H1 (cell line): Measurements from ENCODE around the gene CACNA1D. TPM values are rescaled to one million over a fixed set of nuclear protein-coding genes. Genes with fewer than 3 reads are reported as not detected.

ENCODE experiments used
- CTCF ChIA-PET: fragments of 300-600 bp; sonication (Branson Sonifier 250); formaldehyde crosslinking; loops from one replicate; lab custom pipeline; 2021; ENCODE audit not compliant: partially characterized antibody; lab: Charles Lee
- POLR2A ChIA-PET: fragments of 300-600 bp; sonication (Branson Sonifier 250); formaldehyde crosslinking; loops from one replicate; lab custom pipeline; 2021; ENCODE audit warnings: inconsistent platforms; ENCODE audit not compliant: partially characterized antibody; lab: Charles Lee
- DNase-seq, 2 experiments: peaks; one replicate each; pipeline versions ENCODE4 v3.0.0 to v3.0.0-alpha.2; 2010 to 2022; ENCODE audit warnings: low spot score in 2 of 2, low read depth in 1 of 2, mixed read lengths in 1 of 2
- FAIRE-seq: peaks from 2 replicates; lab custom pipeline; 2011; peaks lifted over from hg19 to GRCh38; lab: Jason Lieb, UNC
- H2AFZ ChIP-seq: 2 replicates; pipeline ENCODE4 v1.8.1; 2012; ENCODE audit warnings: low read length, inconsistent platforms
- H2AK5ac ChIP-seq: 2 replicates; pipeline ENCODE4 v1.6.1; 2013; ENCODE audit warnings: low read depth, low read length
- H2BK120ac ChIP-seq: replicated peaks from 2 replicates; pipeline ENCODE3; 2013; ENCODE audit warnings: low read depth, low read length, inconsistent platforms
- H2BK12ac ChIP-seq: 2 replicates; pipeline ENCODE4 v1.6.1; 2013; ENCODE audit warnings: low read depth, low read length
- H2BK15ac ChIP-seq: 2 replicates; pipeline ENCODE4 v1.6.1; 2013; ENCODE audit warnings: low read length
- H2BK20ac ChIP-seq: 2 replicates; pipeline ENCODE4 v1.6.1; 2013; ENCODE audit warnings: low read length
- H2BK5ac ChIP-seq: 2 replicates; pipeline ENCODE4 v1.6.1; 2013; ENCODE audit warnings: low read depth, low read length
- H3K14ac ChIP-seq: 2 replicates; pipeline ENCODE4 v1.6.1; 2013; ENCODE audit warnings: inconsistent platforms; ENCODE audit not compliant: insufficient read length
- H3K18ac ChIP-seq: 2 replicates; pipeline ENCODE4 v1.6.1; 2013; ENCODE audit warnings: low read length; ENCODE audit errors: extremely low read depth
- H3K23ac ChIP-seq: 2 replicates; pipeline ENCODE4 v1.6.1; 2013; ENCODE audit warnings: inconsistent platforms; ENCODE audit not compliant: insufficient read length
- H3K23me2 ChIP-seq: 2 replicates; pipeline ENCODE4 v1.6.1; 2013; ENCODE audit warnings: low read depth, low read length
- H3K27ac ChIP-seq: 2 replicates; pipeline ENCODE4 v1.6.1; 2011; ENCODE audit warnings: low read depth, low read length, inconsistent platforms
- H3K27me3 ChIP-seq, 4 experiments: replicated peaks in 1 of 4; 1 replicate in 1 of 4; 2 replicates in 3 of 4; pipeline versions ENCODE4 v1.6.1 to v1.8.1; 2011 to 2013; ENCODE audit warnings: low read length in 3 of 4, mild to moderate bottlenecking in 3 of 4, inconsistent platforms in 2 of 4, mixed read lengths in 2 of 4, moderate library complexity in 1 of 4; ENCODE audit not compliant: control insufficient read depth in 3 of 4, insufficient read depth in 3 of 4; ENCODE audit errors: extremely low read depth in 1 of 4
- H3K36me3 ChIP-seq, 4 experiments: 2 replicates each; pipeline versions ENCODE4 v1.6.1 to v1.8.1; 2011 to 2013; ENCODE audit warnings: mild to moderate bottlenecking in 4 of 4, low read length in 3 of 4, moderate library complexity in 2 of 4, control low read depth in 1 of 4, inconsistent platforms in 1 of 4; ENCODE audit not compliant: insufficient read depth in 4 of 4, control insufficient read depth in 2 of 4
- H3K4ac ChIP-seq: replicated peaks from 2 replicates; pipeline ENCODE3; 2013; ENCODE audit warnings: low read length, low read depth, mixed read lengths, inconsistent platforms; ENCODE audit not compliant: insufficient read length
- H3K4me1 ChIP-seq, 4 experiments: replicated peaks in 1 of 4; 1 replicate in 1 of 4; 2 replicates in 3 of 4; pipeline versions ENCODE4 v1.6.1 to v1.8.1; 2011 to 2013; ENCODE audit warnings: low read length in 3 of 4, inconsistent platforms in 2 of 4, mixed read lengths in 1 of 4; ENCODE audit not compliant: insufficient read depth in 4 of 4, control insufficient read depth in 3 of 4
- H3K4me2 ChIP-seq, 2 experiments: 2 replicates each; pipeline versions ENCODE4 v1.6.1 to v1.8.1; 2011 to 2013; ENCODE audit warnings: low read depth in 2 of 2, low read length in 2 of 2, control low read depth in 1 of 2, inconsistent platforms in 1 of 2, mild to moderate bottlenecking in 1 of 2; ENCODE audit not compliant: insufficient read depth in 1 of 2
- H3K4me3 ChIP-seq, 4 experiments: fragments of 200-600, 300-600 bp in 1 of 4; sonication (generic), shearing (Covaris generic), sonication (Bioruptor Twin) in 1 of 4; 2 replicates each; pipeline versions ENCODE4 v1.5.1 to v1.8.1; 2011 to 2016; ENCODE audit warnings: low read length in 4 of 4, low read depth in 3 of 4, control low read depth in 2 of 4, inconsistent platforms in 2 of 4, mild to moderate bottlenecking in 2 of 4, mixed read lengths in 1 of 4, moderate library complexity in 1 of 4; ENCODE audit not compliant: insufficient read depth in 2 of 4; ENCODE audit errors: extremely low read depth in 1 of 4
- H3K56ac ChIP-seq: replicated peaks from 2 replicates; pipeline ENCODE3; 2013; ENCODE audit warnings: low read depth, mild to moderate bottlenecking, mixed read lengths, low read length, inconsistent platforms; ENCODE audit not compliant: insufficient read length
- H3K79me1 ChIP-seq: 2 replicates; pipeline ENCODE4 v1.6.1; 2013; ENCODE audit warnings: low read depth, low read length, control low read depth
- H3K79me2 ChIP-seq, 2 experiments: 2 replicates each; pipeline versions ENCODE4 v1.6.1 to v1.8.1; 2012 to 2013; ENCODE audit warnings: low read length in 2 of 2, mild to moderate bottlenecking in 2 of 2, inconsistent platforms in 1 of 2; ENCODE audit not compliant: insufficient read depth in 2 of 2, control insufficient read depth in 1 of 2
- H3K9ac ChIP-seq, 4 experiments: replicated peaks in 1 of 4; 1 replicate in 1 of 4; 2 replicates in 3 of 4; pipeline versions ENCODE4 v1.6.1 to v1.8.1; 2011 to 2013; ENCODE audit warnings: low read depth in 3 of 4, low read length in 3 of 4, control low read depth in 2 of 4, mild to moderate bottlenecking in 2 of 4, moderate library complexity in 2 of 4, inconsistent platforms in 1 of 4; ENCODE audit errors: extremely low read depth in 1 of 4
- H3K9me3 ChIP-seq, 2 experiments: 2 replicates each; pipeline versions ENCODE4 v1.6.1 to v1.8.1; 2012 to 2013; ENCODE audit warnings: mild to moderate bottlenecking in 2 of 2, moderate library complexity in 2 of 2, control low read depth in 1 of 2, inconsistent platforms in 1 of 2, low read depth in 1 of 2, low read length in 1 of 2, mixed read lengths in 1 of 2; ENCODE audit not compliant: insufficient read depth in 2 of 2
- H4K20me1 ChIP-seq, 2 experiments: replicated peaks in 1 of 2; 2 replicates each; pipeline versions ENCODE3 to v1.8.1; 2011 to 2013; ENCODE audit warnings: inconsistent platforms in 2 of 2, low read length in 2 of 2, mild to moderate bottlenecking in 1 of 2; ENCODE audit not compliant: insufficient read depth in 2 of 2, control insufficient read depth in 1 of 2
- H4K5ac ChIP-seq: 2 replicates; pipeline ENCODE4 v1.6.1; 2013; ENCODE audit warnings: low read length, low read depth, mixed read lengths, inconsistent platforms; ENCODE audit not compliant: insufficient read length
- H4K8ac ChIP-seq: 2 replicates; pipeline ENCODE4 v1.8.0; 2013; ENCODE audit warnings: mild to moderate bottlenecking, moderate library complexity, low read length, inconsistent platforms; ENCODE audit not compliant: insufficient read depth; ENCODE audit errors: extremely low read depth
- H4K91ac ChIP-seq: replicated peaks from 2 replicates; pipeline ENCODE3; 2013; ENCODE audit warnings: low read length, mixed read lengths, inconsistent platforms; ENCODE audit not compliant: insufficient read length
- CEBPB ChIP-seq: IDR thresholded peaks from 2 replicates; pipeline ENCODE4 v1.6.1; 2012; ENCODE audit warnings: low read depth, low read length
- CHD2 ChIP-seq: IDR thresholded peaks from 2 replicates; pipeline ENCODE4 v1.6.1; 2012; ENCODE audit warnings: low read length, improper control_type of control experiment
- CTBP2 ChIP-seq: IDR thresholded peaks from 2 replicates; pipeline ENCODE4 v1.7.0; 2011; ENCODE audit warnings: borderline replicate concordance, mild to moderate bottlenecking, moderate library complexity, mixed read lengths, low read length; ENCODE audit not compliant: insufficient read depth, insufficient read length
- EZH2 ChIP-seq: fragments of 200-600 bp; sonication (generic); IDR thresholded peaks from 2 replicates; pipeline ENCODE4 v1.7.1; 2012; ENCODE audit warnings: low read depth, mild to moderate bottlenecking, moderate library complexity, low read length, inconsistent platforms; ENCODE audit not compliant: severe bottlenecking
- KDM5A ChIP-seq: fragments of 200-600 bp; IDR thresholded peaks from 2 replicates; pipeline ENCODE4 v1.7.1; 2012; ENCODE audit warnings: mild to moderate bottlenecking, low read length, inconsistent platforms, mixed read lengths
- MAFK ChIP-seq: IDR thresholded peaks from 2 replicates; pipeline ENCODE4 v1.6.1; 2012; ENCODE audit warnings: low read depth, mild to moderate bottlenecking, improper control_type of control experiment, low read length
- PHF8 ChIP-seq: fragments of 200-600 bp; sonication (generic); conservative IDR thresholded peaks from 2 replicates; pipeline ENCODE4 v1.7.1; 2012; ENCODE audit warnings: low read depth, mild to moderate bottlenecking, inconsistent platforms, low read length, moderate library complexity
- POU5F1 ChIP-seq: IDR thresholded peaks from 2 replicates; pipeline ENCODE4 v1.6.1; 2011; ENCODE audit warnings: low read depth, mild to moderate bottlenecking, low read length, moderate library complexity
- RBBP5 ChIP-seq: IDR thresholded peaks from 2 replicates; pipeline ENCODE4 v1.7.1; 2012; ENCODE audit warnings: low read depth, mild to moderate bottlenecking, inconsistent platforms, low read length, moderate library complexity, borderline replicate concordance
- RNF2 ChIP-seq: fragments of 200-900, 300-1000 bp; sonication (generic); IDR thresholded peaks from 2 replicates; pipeline ENCODE4 v1.7.1; 2016; ENCODE audit warnings: borderline replicate concordance, low read depth, mild to moderate bottlenecking, antibody characterized with exemption, low read length; ENCODE audit not compliant: poor library complexity, severe bottlenecking; ENCODE audit errors: missing control alignments
- SIN3A ChIP-seq, 2 experiments: IDR thresholded peaks in 1 of 2; conservative IDR thresholded peaks in 1 of 2; 2 replicates each; pipeline ENCODE4 v1.6.1; 2011 to 2012; ENCODE audit warnings: low read length in 2 of 2, improper control_type of control experiment in 1 of 2, low read depth in 1 of 2, mild to moderate bottlenecking in 1 of 2
- SIRT6 ChIP-seq: IDR thresholded peaks from one replicate; pipeline ENCODE4 v1.7.1; 2012; ENCODE audit warnings: low read length, inconsistent platforms
- SIX5 ChIP-seq: IDR thresholded peaks from 2 replicates; pipeline ENCODE4 v1.6.1; 2011; ENCODE audit warnings: mild to moderate bottlenecking, low read depth, low read length
- TEAD4 ChIP-seq: IDR thresholded peaks from 2 replicates; pipeline ENCODE4 v1.6.1; 2012; ENCODE audit warnings: low read depth, low read length, inconsistent platforms, mixed read lengths
- WGBS, 2 experiments: shearing (Covaris generic) in 1 of 2; methylation state at CpG; one replicate each; pipeline versions ENCODE4 v1.1.6 to v1.1.7; 2013 to 2015; ENCODE audit warnings: low lambda C conversion rate in 2 of 2, mixed read lengths in 2 of 2, inconsistent platforms in 1 of 2, low coverage in 1 of 2, missing lambda C conversion rate in 1 of 2; ENCODE audit not compliant: insufficient replicate concordance in 2 of 2, insufficient coverage in 1 of 2, insufficient read length in 1 of 2; ENCODE audit errors: extremely low coverage in 1 of 2, missing lambda C conversion rate in 1 of 2; 5-methylcytosine and 5-hydroxymethylcytosine counted together
- polyA plus RNA-seq, 7 experiments: library from polyadenylated mRNA; depleted of rRNA in 3 of 7; stranded (reverse) in 5 of 7; unstranded in 2 of 7; fragments of >200 nt in 5 of 7; fragments of 200-250 nt in 2 of 7; gene quantifications; 1 replicate in 5 of 7; 2 replicates in 1 of 7; 4 replicates in 1 of 7; pipeline versions ENCODE4 v1.2.1 to v1.2.3, GENCODE V29; 2011 to 2013; ENCODE audit warnings: missing spikeins in 2 of 7, mixed read lengths in 2 of 7
- total RNA-seq: library from RNA; stranded (reverse); fragmentation: NEBNext Ultra II Directional; extraction: Animal tissue kit (Norgen Biotek cat#: 25700); gene quantifications from 2 replicates; pipeline ENCODE4 v1.2.1, GENCODE V29; 2021

Gene CACNA1D
- total and polyA plus RNA-seq, 2 of the 8 experiments (the other 6 are each of a cell fraction or from before 2014, with no cell fraction given) = 2.0 to 2.9 TPM

- Histone ChIP-seq H3K23ac (no peak overlapping the region), H3K4me2 (no peak overlapping the region), H3K23me2 (no peaks in the 10 kb centered on the region), H3K4me3 (no peak overlapping the region), H3K36me3 (no peaks in the 10 kb centered on the region), H3K18ac (no peak overlapping the region), H4K20me1 (no peaks in the 10 kb centered on the region), H3K9ac (no peak overlapping the region; a peak in 1 of 7 replicates), H2BK15ac (no peak overlapping the region), H3K27ac (no peak overlapping the region), H3K27me3 (no peaks in the 10 kb centered on the region), H2AK5ac (no peak overlapping the region), H4K8ac (no peak overlapping the region), H3K9me3 (no peaks in the 10 kb centered on the region), H3K14ac (no peak overlapping the region), H2BK20ac (no peak overlapping the region), H3K79me2 (no peaks in the 10 kb centered on the region), H4K5ac (no peak overlapping the region), H3K79me1 (no peaks in the 10 kb centered on the region), H4K91ac (no peak overlapping the region), H2BK5ac (no peak overlapping the region), H2BK120ac (no peak overlapping the region), H3K56ac (no peak overlapping the region), H2BK12ac (no peak overlapping the region), H2AFZ (no peak overlapping the region), H3K4ac (no peak overlapping the region), H3K4me1 (peaks cover 0 to 2% (median 0%) of the 10 kb centered on the region in 4 experiments; a peak in 1 of 7 replicates)
- POLR2A ChIA-PET = no interaction called here
- WGBS, 2 experiments = 96% methylated on average over 4 of the region's 4 CpGs; no CpG with 5 or more reads in 1 of the 2 experiments
- no peak for FAIRE-seq
- no peak for DNase-seq
- CTCF ChIA-PET = interaction anchor here (0.6 to 2.0 kb wide), 3 partner anchors 15 to 99 kb away, joined by 3 to 5 read pairs (median 4); no protein-coding TSS in a partner anchor
- TF ChIP-seq POU5F1 = no peak
- no peak for TF ChIP-seq EZH2
- no peak for TF ChIP-seq CEBPB
- TF ChIP-seq KDM5A = no peak
- TF ChIP-seq SIN3A (conservative IDR thresholded peaks at IDR 0.05 in 1 of 2, IDR thresholded peaks at IDR 0.05 in 1 of 2; ENCODE audit: low read depth in 1 of 2, low read length in 2 of 2) = no peak
- TF ChIP-seq MAFK = no peak
- TF ChIP-seq RNF2 = no peak
- TF ChIP-seq CHD2 = no peak
- no peak for TF ChIP-seq CTBP2
- no peak for TF ChIP-seq SIRT6
- no peak for TF ChIP-seq RBBP5
- no peak for TF ChIP-seq SIX5
- TF ChIP-seq TEAD4 = no peak
- TF ChIP-seq PHF8 = no peak
These were observed 76.9 kb downstream of the CACNA1D start for GRCh38 chr3:53571264-53571663.
